ACC112 (cell line): ENCODE data around the gene FAM72C.
A peak's percentile ranks its signal among the peaks of the same experiment; 100 is the strongest.
"Not testable (repeated sequence)": the region's sequence is repeated elsewhere in the genome, so short reads cannot be mapped to it uniquely, and the experiment has no call there.

Experiments
- H2AFZ ChIP-seq: fragments of 200-600 bp; sonication (generic); one replicate; pipeline ENCODE4 v1.6.0; 2017; ENCODE audit warnings: antibody characterized with exemption, low read length; ENCODE audit not compliant: unreplicated experiment
- H3K27ac ChIP-seq: fragments of 200-600 bp; sonication (generic); 2 replicates; pipeline ENCODE4 v1.5.1; 2014; ENCODE audit warnings: low read depth, mild to moderate bottlenecking, antibody characterized with exemption, low read length, moderate library complexity
- H3K27me3 ChIP-seq: fragments of 200-600 bp; sonication (generic); 2 replicates; pipeline ENCODE4 v1.6.1; 2014; ENCODE audit warnings: mild to moderate bottlenecking, antibody characterized with exemption, low read length, moderate library complexity, mixed read lengths; ENCODE audit not compliant: insufficient read depth
- H3K36me3 ChIP-seq: fragments of 200-600 bp; sonication (generic); 2 replicates; pipeline ENCODE4 v1.6.1; 2016; ENCODE audit warnings: mild to moderate bottlenecking, antibody characterized with exemption, low read length, moderate library complexity, mixed read lengths; ENCODE audit not compliant: insufficient read depth
- H3K4me1 ChIP-seq: fragments of 200-600 bp; sonication (generic); one replicate; pipeline ENCODE4 v1.6.1; 2016; ENCODE audit warnings: low read length, mixed read lengths; ENCODE audit not compliant: insufficient read depth, unreplicated experiment, control insufficient read depth
- H3K4me3 ChIP-seq: fragments of 200-600 bp; sonication (generic); 2 replicates; pipeline ENCODE4 v1.5.1; 2014; ENCODE audit warnings: mild to moderate bottlenecking, low read depth, low read length
- H3K79me2 ChIP-seq: fragments of 200-600 bp; sonication (generic); one replicate; pipeline ENCODE4 v1.6.0; 2016; ENCODE audit warnings: low read length; ENCODE audit not compliant: control insufficient read depth, unreplicated experiment, insufficient read depth

Gene FAM72C

GRCh38 chr1:143973876-143974414 lies 2.2 kb upstream of the FAM72C start:
- H3K79me2 ChIP-seq, H3K36me3 ChIP-seq, H3K4me1 ChIP-seq, H2AFZ ChIP-seq, H3K27me3 ChIP-seq, H3K27ac ChIP-seq: not testable (repeated sequence)
- peak overlapping the region; percentile 65 for H3K4me3 ChIP-seq

- not testable (repeated sequence) for H3K79me2 ChIP-seq, H3K27ac ChIP-seq, H2AFZ ChIP-seq, H3K36me3 ChIP-seq, H3K27me3 ChIP-seq, H3K4me3 ChIP-seq, H3K4me1 ChIP-seq
Measured at GRCh38 chr1:143972753-143973326, 1.1 kb upstream of the FAM72C start.

- H3K79me2 ChIP-seq, H3K4me1 ChIP-seq, H3K4me3 ChIP-seq, H3K36me3 ChIP-seq, H2AFZ ChIP-seq, H3K27ac ChIP-seq, H3K27me3 ChIP-seq: not testable (repeated sequence)
Measured at GRCh38 chr1:143965860-143966259, 5.9 kb downstream of the FAM72C start.

DNA sequence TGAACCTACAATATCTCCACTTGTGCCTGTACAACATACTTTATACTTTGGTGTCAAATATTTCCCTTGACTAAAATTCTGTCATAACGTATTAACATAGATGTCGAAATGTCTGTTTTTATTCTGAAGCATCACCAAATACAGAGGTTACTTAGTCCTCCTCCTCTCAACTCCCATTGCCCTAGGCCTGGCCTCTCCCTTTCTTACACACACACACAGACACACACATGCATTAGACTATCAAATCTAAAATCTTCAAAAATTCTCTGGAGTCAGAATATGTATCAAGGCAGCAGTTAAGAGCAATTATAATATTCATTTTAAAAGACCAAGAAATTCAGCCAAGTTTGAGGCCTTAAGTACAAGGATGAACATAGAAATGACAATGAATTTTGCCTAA lies 7.5 kb downstream of the FAM72C start:
- H3K27ac ChIP-seq, H2AFZ ChIP-seq, H3K79me2 ChIP-seq, H3K27me3 ChIP-seq, H3K36me3 ChIP-seq, H3K4me3 ChIP-seq, H3K4me1 ChIP-seq: not testable (repeated sequence)

DNA sequence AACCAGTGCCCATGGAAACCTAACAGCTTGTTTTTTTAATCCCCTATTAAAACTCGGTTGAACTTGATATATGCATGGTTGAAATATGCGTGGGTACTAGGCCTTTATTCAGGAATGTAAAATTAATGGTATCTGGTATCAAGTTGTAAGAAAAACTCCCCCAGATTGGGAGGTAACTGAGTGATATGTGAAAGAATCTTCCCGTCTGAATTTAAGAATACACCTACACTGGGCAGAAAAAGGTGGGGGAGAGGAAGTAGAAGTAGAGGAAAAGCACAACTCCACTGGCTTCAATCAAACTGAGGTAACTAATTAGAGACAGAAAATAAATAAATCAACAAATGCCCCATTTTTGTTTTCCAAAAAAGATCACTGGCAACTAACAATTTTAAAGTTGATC lies 15.9 kb downstream of the FAM72C start:
- not testable (repeated sequence) for H3K4me3 ChIP-seq, H3K27me3 ChIP-seq, H2AFZ ChIP-seq, H3K79me2 ChIP-seq, H3K4me1 ChIP-seq, H3K27ac ChIP-seq, H3K36me3 ChIP-seq

- not testable (repeated sequence) for H3K36me3 ChIP-seq, H3K27ac ChIP-seq, H3K4me3 ChIP-seq, H3K79me2 ChIP-seq, H2AFZ ChIP-seq, H3K4me1 ChIP-seq, H3K27me3 ChIP-seq
Measured at GRCh38 chr1:143952913-143953312, 18.9 kb downstream of the FAM72C start.

- not testable (repeated sequence) for H3K4me1 ChIP-seq, H3K27me3 ChIP-seq, H3K36me3 ChIP-seq, H3K4me3 ChIP-seq, H3K27ac ChIP-seq, H2AFZ ChIP-seq, H3K79me2 ChIP-seq
Measured at GRCh38 chr1:143951485-143952391, 20.0 kb downstream of the FAM72C start.

- not testable (repeated sequence) for H3K36me3 ChIP-seq, H3K27me3 ChIP-seq, H3K27ac ChIP-seq, H2AFZ ChIP-seq, H3K4me3 ChIP-seq, H3K79me2 ChIP-seq, H3K4me1 ChIP-seq
Measured at GRCh38 chr1:143947749-143948148, 24.0 kb downstream of the FAM72C start.

DNA sequence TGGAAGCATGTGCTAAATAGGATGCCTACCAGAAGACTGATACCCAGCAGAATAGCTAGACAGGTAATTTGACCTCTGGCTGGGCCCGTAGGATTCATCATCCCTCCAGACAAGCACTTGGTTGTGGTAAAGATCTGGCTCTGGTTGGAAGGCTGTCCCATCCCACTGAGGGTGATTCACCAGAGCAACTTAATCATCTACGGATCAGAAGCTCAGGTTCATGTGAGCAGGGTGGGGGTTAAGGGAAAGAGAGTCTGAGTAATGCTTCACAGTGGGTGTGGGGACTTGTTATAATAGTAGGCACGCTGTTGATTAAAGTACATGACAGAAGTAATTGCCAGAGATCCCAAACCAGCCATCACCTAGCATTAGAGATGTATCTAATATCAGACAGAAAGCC lies 26.5 kb downstream of the FAM72C start:
- not testable (repeated sequence) for H3K4me1 ChIP-seq, H3K27me3 ChIP-seq, H3K79me2 ChIP-seq, H3K4me3 ChIP-seq, H3K36me3 ChIP-seq, H3K27ac ChIP-seq, H2AFZ ChIP-seq

DNA sequence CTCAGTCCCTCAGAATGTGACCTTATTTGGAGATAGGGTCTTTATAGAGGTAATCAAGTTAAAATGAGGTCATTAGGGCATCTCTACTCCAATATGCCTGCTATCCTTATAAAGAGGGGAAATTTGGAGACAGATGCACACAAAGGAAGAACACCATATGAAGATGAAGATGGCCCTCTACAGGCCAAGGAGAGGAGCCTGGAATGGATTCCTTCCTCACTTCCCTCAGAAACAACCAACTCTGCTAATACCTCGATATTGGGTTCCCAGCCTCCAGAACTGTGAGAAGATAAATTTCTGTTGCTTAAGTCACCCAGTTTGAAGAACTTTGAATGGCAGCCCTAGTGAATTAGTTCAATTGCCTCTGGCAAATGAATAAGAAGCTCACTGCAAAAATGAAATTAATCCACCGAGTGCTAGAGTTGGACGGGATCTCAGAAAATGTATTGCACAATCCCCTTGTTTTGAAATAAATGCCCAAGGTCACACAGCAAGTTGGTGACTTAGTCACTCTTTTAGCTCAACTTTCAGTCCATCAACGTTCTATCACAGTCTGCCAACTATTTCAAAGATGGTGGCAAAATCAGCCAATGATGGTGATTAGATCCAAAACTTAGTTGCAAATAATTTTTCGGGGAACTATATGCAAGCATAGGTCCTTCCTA lies 27.1 kb downstream of the FAM72C start:
- not testable (repeated sequence) for H3K4me1 ChIP-seq, H3K27ac ChIP-seq, H3K79me2 ChIP-seq, H3K36me3 ChIP-seq, H3K27me3 ChIP-seq, H2AFZ ChIP-seq, H3K4me3 ChIP-seq
